PFSK-1 (cell line): ENCODE results near the gene DRD2.

ENCODE experiments used
- FOXP2 ChIP-seq: optimal IDR thresholded peaks from 2 replicates; pipeline ENCODE3; 2011; ENCODE audit warnings: borderline replicate concordance, control low read depth, inconsistent platforms; ENCODE audit not compliant: insufficient read depth; ENCODE audit errors: extremely low read length, extremely low read depth
- POLR2AphosphoS5 ChIP-seq: IDR thresholded peaks from 2 replicates; pipeline ENCODE4 v1.6.1; 2012; ENCODE audit warnings: low read depth, mild to moderate bottlenecking, control low read depth, low read length, moderate library complexity
- REST ChIP-seq, 2 experiments: IDR thresholded peaks; 2 replicates each; pipeline versions ENCODE4 v1.6.1 to v1.8.0; 2011 to 2012; ENCODE audit warnings: low read depth in 2 of 2, low read length in 2 of 2, control low read depth in 1 of 2, inconsistent platforms in 1 of 2, mild to moderate bottlenecking in 1 of 2, moderate library complexity in 1 of 2; ENCODE audit not compliant: insufficient read depth in 1 of 2
- SIN3A ChIP-seq: IDR thresholded peaks from 2 replicates; pipeline ENCODE4 v1.6.1; 2012; ENCODE audit warnings: mild to moderate bottlenecking, low read length, moderate library complexity, borderline replicate concordance; ENCODE audit not compliant: insufficient read depth
- TAF1 ChIP-seq: IDR thresholded peaks from 2 replicates; pipeline ENCODE4 v1.6.1; 2012; ENCODE audit warnings: low read length, control low read depth, borderline replicate concordance; ENCODE audit not compliant: insufficient read depth

DRD2 gene

GRCh38 chr11:113497066-113497910 lies 22.1 kb upstream of the DRD2 start:
- no peak for TF ChIP-seq REST (IDR thresholded peaks at IDR 0.05; ENCODE audit: insufficient read depth in 1 of 2, low read depth in 2 of 2, low read length in 2 of 2)
- no peak for TF ChIP-seq FOXP2

- TF ChIP-seq SIN3A (no peak), FOXP2 (no peak), TAF1 (no peak), POLR2AphosphoS5 (no peak), REST (IDR thresholded peaks at IDR 0.05; ENCODE audit: insufficient read depth in 1 of 2, low read depth in 2 of 2, low read length in 2 of 2) (no peak)
Measured at GRCh38 chr11:113496026-113496651, 20.9 kb upstream of the DRD2 start.

- TF ChIP-seq POLR2AphosphoS5 (no peak), SIN3A (no peak), REST (IDR thresholded peaks at IDR 0.05; ENCODE audit: insufficient read depth in 1 of 2, low read depth in 2 of 2, low read length in 2 of 2) (no peak), FOXP2 (no peak), TAF1 (no peak)
Measured at GRCh38 chr11:113494021-113494420, 18.8 kb upstream of the DRD2 start.

- TF ChIP-seq POLR2AphosphoS5 (no peak), SIN3A (no peak), TAF1 (no peak), REST (IDR thresholded peaks at IDR 0.05; ENCODE audit: insufficient read depth in 1 of 2, low read depth in 2 of 2, low read length in 2 of 2) (no peak), FOXP2 (no peak)
Measured at GRCh38 chr11:113493206-113493605, 18.0 kb upstream of the DRD2 start.

GRCh38 chr11:113488931-113489351 lies 13.7 kb upstream of the DRD2 start:
- TF ChIP-seq POLR2AphosphoS5 (no peak), FOXP2 (no peak), SIN3A (no peak), REST (IDR thresholded peaks at IDR 0.05; ENCODE audit: insufficient read depth in 1 of 2, low read depth in 2 of 2, low read length in 2 of 2) (no peak), TAF1 (no peak)
